ENCODE data around the gene EIF4E1B.

DNA sequence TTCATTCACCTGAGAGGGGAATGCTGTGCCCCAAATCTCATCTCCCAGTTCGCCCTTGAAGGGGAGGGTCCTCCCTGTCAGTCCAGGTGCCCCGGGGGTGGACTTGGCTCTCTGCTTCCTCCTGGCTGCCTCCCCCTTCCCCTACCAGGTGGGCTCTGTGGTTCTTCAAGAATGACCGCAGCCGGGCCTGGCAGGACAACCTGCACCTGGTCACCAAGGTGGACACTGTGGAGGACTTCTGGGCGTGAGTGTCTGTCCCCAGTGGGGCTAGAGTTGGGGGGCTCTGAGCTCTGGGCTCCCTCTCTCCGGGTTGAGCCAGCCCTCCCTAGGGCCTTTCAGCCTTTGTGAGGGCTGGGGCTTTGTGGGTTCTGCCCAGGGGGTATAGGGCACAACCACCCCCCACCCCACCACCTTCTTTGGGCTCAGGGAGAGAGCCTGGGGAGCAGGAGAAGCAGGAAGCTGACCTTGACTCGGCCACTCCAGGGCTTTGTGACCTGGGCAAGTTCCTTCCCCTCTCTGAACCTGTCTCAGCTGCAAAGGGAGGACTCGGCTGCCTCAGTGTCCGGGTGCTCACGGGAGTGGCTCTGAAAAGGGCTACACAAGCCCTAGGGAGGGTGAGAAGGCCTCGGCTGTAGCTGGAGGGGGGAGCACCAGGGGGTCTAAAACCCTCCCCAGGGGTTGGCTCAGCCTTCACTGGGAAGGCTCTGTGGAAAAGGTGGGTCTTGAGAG is 13.2 kb downstream of the EIF4E1B start:
- no peak for TF ChIP-seq EZH2 (IDR thresholded peaks at IDR 0.05; ENCODE audit: borderline replicate concordance, low read length)
- TF ChIP-seq, protein P1, sequence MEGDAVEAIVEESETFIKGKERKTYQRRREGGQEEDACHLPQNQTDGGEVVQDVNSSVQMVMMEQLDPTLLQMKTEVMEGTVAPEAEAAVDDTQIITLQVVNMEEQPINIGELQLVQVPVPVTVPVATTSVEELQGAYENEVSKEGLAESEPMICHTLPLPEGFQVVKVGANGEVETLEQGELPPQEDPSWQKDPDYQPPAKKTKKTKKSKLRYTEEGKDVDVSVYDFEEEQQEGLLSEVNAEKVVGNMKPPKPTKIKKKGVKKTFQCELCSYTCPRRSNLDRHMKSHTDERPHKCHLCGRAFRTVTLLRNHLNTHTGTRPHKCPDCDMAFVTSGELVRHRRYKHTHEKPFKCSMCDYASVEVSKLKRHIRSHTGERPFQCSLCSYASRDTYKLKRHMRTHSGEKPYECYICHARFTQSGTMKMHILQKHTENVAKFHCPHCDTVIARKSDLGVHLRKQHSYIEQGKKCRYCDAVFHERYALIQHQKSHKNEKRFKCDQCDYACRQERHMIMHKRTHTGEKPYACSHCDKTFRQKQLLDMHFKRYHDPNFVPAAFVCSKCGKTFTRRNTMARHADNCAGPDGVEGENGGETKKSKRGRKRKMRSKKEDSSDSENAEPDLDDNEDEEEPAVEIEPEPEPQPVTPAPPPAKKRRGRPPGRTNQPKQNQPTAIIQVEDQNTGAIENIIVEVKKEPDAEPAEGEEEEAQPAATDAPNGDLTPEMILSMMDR (conservative IDR thresholded peaks at IDR 0.05 in 1 of 2, IDR thresholded peaks at IDR 0.05 in 1 of 2; ENCODE audit: extremely low read depth in 1 of 2, insufficient read depth in 1 of 2, low read depth in 1 of 2, low read length in 2 of 2): no peak
